Measurements from ENCODE around the gene PDLIM3.

GRCh38 chr4:185502386-185502785, 32.9 kb downstream of the PDLIM3 start:
- TF ChIP-seq GATA3 (IDR thresholded peaks at IDR 0.05; ENCODE audit: low read depth, low read length) (no peak), GATA2 (IDR thresholded peaks at IDR 0.05; ENCODE audit: low read depth, low read length) (no peak)
